Testis (tissue), 3 donors: Measurements from ENCODE around the gene PPP2R2C. TPM values are rescaled to one million over a fixed set of nuclear protein-coding genes. Genes with fewer than 3 reads are reported as not detected.

Source experiments
- DNase-seq: peaks from one replicate; pipeline ENCODE4 v3.0.0-alpha.2; 2019
- H3K27ac ChIP-seq, 2 donors: fragments of 200-600 bp; sonication (generic); one replicate each; pipeline ENCODE4 v1.5.1; 2019
- H3K27me3 ChIP-seq: fragments of 200-600 bp; sonication (generic); one replicate; pipeline ENCODE4 v1.5.1; 2019
- H3K36me3 ChIP-seq: fragments of 200-600 bp; sonication (generic); one replicate; pipeline ENCODE4 v1.5.1; 2017; ENCODE audit warnings: low read depth; ENCODE audit errors: missing control alignments
- H3K4me1 ChIP-seq: fragments of 200-600 bp; sonication (generic); one replicate; pipeline ENCODE4 v1.5.1; 2019
- H3K4me3 ChIP-seq, 2 donors: fragments of 200-600 bp; sonication (generic); one replicate each; pipeline ENCODE4 v1.5.1; 2017 to 2019
- H3K9me3 ChIP-seq: fragments of 200-600 bp; sonication (generic); one replicate; pipeline ENCODE4 v1.5.1; 2017
- CTCF ChIP-seq, 3 experiments: fragments of 450-650 bp in 2 of 3; fragments of 200-600 bp in 1 of 3; sonication (generic) in 1 of 3; IDR thresholded peaks; one replicate each; pipeline ENCODE4 v1.5.1; 2016 to 2019; ENCODE audit warnings: antibody characterized with exemption in 3 of 3, mild to moderate bottlenecking in 2 of 3, moderate library complexity in 1 of 3
- POLR2A ChIP-seq: fragments of 450-650 bp; IDR thresholded peaks from one replicate; pipeline ENCODE4 v1.6.1; 2017; ENCODE audit warnings: antibody characterized with exemption, mild to moderate bottlenecking, moderate library complexity
- WGBS, 2 donors: methylation state at CpG; one replicate each; pipeline ENCODE4 v1.1.5; 2018; 5-methylcytosine and 5-hydroxymethylcytosine counted together
- intact Hi-C: fragments of 100-400 bp; cut with DNase I; formaldehyde crosslinking; loops from one replicate; pipeline ENCODE4 v1.15.1; 2023; ENCODE audit warnings: low total_unique reads
- polyA plus RNA-seq: library from polyadenylated mRNA; stranded (reverse); fragments of 350-450 nt; fragmentation: Illumina TruSeq; extraction: RNeasy Lipid Tissue Mini Kit (QIAGEN cat#74804); gene quantifications from one replicate; pipeline ENCODE4 v1.2.3, GENCODE V29; 2014; ENCODE audit warnings: low read depth, low replicate concordance; ENCODE audit not compliant: insufficient read depth
- total RNA-seq, 2 donors: library from RNA; depleted of rRNA; stranded (reverse); fragments of >200 nt; gene quantifications; one replicate each; pipeline ENCODE4 v1.2.3, GENCODE V29; 2016

Gene PPP2R2C
- total and polyA plus RNA-seq, 3 donors from 2014 or later, result 7.9 to 20.4 (median 13.1) TPM

- no peak for TF ChIP-seq POLR2A
- no peak for TF ChIP-seq CTCF (IDR thresholded peaks at IDR 0.05)
Measured at GRCh38 chr4:6500481-6501140, 28.2 kb upstream of the PPP2R2C start.

GRCh38 chr4:6499238-6499600, 26.8 kb upstream of the PPP2R2C start:
- H3K27ac ChIP-seq, result no peak overlapping the region
- H3K9me3 ChIP-seq, result no peaks in the 10 kb centered on the region
- no peak for TF ChIP-seq CTCF (IDR thresholded peaks at IDR 0.05)
- no peak for TF ChIP-seq POLR2A
- 80 to 86% methylated on average over 6 of the region's 6 CpGs for WGBS, 2 donors
- no peaks in the 10 kb centered on the region for H3K27me3 ChIP-seq
- no peaks in the 10 kb centered on the region for H3K4me1 ChIP-seq
- no peaks in the 10 kb centered on the region for H3K36me3 ChIP-seq
- no peak for DNase-seq
- H3K4me3 ChIP-seq, result no peak overlapping the region
- intact Hi-C loops, result no loop called here

More at GRCh38 chr4:6500481-6501140, 28.2 kb upstream of the PPP2R2C start:
- no peak overlapping the region for H3K27ac ChIP-seq
- H3K36me3 ChIP-seq, result no peaks in the 10 kb centered on the region
- H3K27me3 ChIP-seq, result no peaks in the 10 kb centered on the region
- H3K4me3 ChIP-seq, result no peak overlapping the region
- no peaks in the 10 kb centered on the region for H3K4me1 ChIP-seq
- intact Hi-C loops, result no loop called here
- WGBS, 2 donors, result 73 to 83% methylated on average over 10 of the region's 10 CpGs
- H3K9me3 ChIP-seq, result no peaks in the 10 kb centered on the region
- DNase-seq, result no peak

GRCh38 chr4:6498511-6499237, 26.3 kb upstream of the PPP2R2C start:
- WGBS, 2 donors, result 82 to 84% methylated on average over 11 of the region's 11 CpGs
- Histone ChIP-seq H3K36me3 (no peaks in the 10 kb centered on the region), H3K27ac (no peak overlapping the region), H3K4me3 (no peak overlapping the region), H3K27me3 (no peaks in the 10 kb centered on the region), H3K9me3 (no peaks in the 10 kb centered on the region), H3K4me1 (no peaks in the 10 kb centered on the region)
- no peak for TF ChIP-seq CTCF (IDR thresholded peaks at IDR 0.05)
- TF ChIP-seq POLR2A, result no peak
- DNase-seq, result no peak
- intact Hi-C loops, result no loop called here

GRCh38 chr4:6497796-6498195, 25.4 kb upstream of the PPP2R2C start:
- TF ChIP-seq POLR2A (no peak), CTCF (IDR thresholded peaks at IDR 0.05) (no peak)
- DNase-seq, result no peak

More at GRCh38 chr4:6497796-6498195, 25.4 kb upstream of the PPP2R2C start:
- Histone ChIP-seq H3K27me3 (no peaks in the 10 kb centered on the region), H3K27ac (no peak overlapping the region), H3K9me3 (no peaks in the 10 kb centered on the region), H3K4me1 (no peaks in the 10 kb centered on the region), H3K4me3 (no peak overlapping the region), H3K36me3 (no peaks in the 10 kb centered on the region)
- WGBS, 2 donors, result 90 to 91% methylated on average over 8 of the region's 8 CpGs
- intact Hi-C loops, result no loop called here
